Fibroblast of the aortic adventitia (primary cell): Measurements from ENCODE around the gene ATP2B3. TPM values are rescaled to one million over a fixed set of nuclear protein-coding genes. Genes with fewer than 3 reads are reported as not detected.

ENCODE experiments used
- DNase-seq: peaks from one replicate; pipeline ENCODE4 v3.0.0-alpha.2; 2010; ENCODE audit warnings: low read depth
- H3K4me3 ChIP-seq: 2 replicates; pipeline ENCODE4 v1.5.1; 2011; ENCODE audit warnings: low read depth, mild to moderate bottlenecking, control low read depth, low read length, moderate library complexity
- CTCF ChIP-seq: IDR thresholded peaks from 2 replicates; pipeline ENCODE4 v1.5.1; 2011; ENCODE audit warnings: mild to moderate bottlenecking, low read length, control low read depth, inconsistent platforms; ENCODE audit not compliant: insufficient read depth
- total RNA-seq: library from RNA; depleted of rRNA; stranded (reverse); fragments of >200 nt; gene quantifications from 2 replicates; pipeline ENCODE4 v1.2.3, GENCODE V29; 2012; ENCODE audit warnings: low replicate concordance

ATP2B3 gene
- total RNA-seq, 1 donor: not detected

GRCh38 chrX:153474266-153474665 lies 43.2 kb upstream of the ATP2B3 start:
- H3K4me3 ChIP-seq: no peak overlapping the region
- no peak for TF ChIP-seq CTCF
- no peak for DNase-seq

- TF ChIP-seq CTCF: no peak
- H3K4me3 ChIP-seq: peak overlapping the region; percentile 17
- peak; percentile 52 for DNase-seq
Measured at GRCh38 chrX:153474718-153475117, 42.7 kb upstream of the ATP2B3 start.

GRCh38 chrX:153475271-153475670 lies 42.2 kb upstream of the ATP2B3 start:
- DNase-seq: no peak
- H3K4me3 ChIP-seq: no peak overlapping the region
- TF ChIP-seq CTCF: no peak

GRCh38 chrX:153475751-153476281 lies 41.6 kb upstream of the ATP2B3 start:
- no peak for DNase-seq
- no peak for TF ChIP-seq CTCF
- no peak overlapping the region for H3K4me3 ChIP-seq

GRCh38 chrX:153476666-153477363 lies 40.6 kb upstream of the ATP2B3 start:
- peak; percentile 74 for DNase-seq
- no peak overlapping the region for H3K4me3 ChIP-seq
- TF ChIP-seq CTCF: no peak

- no peak for TF ChIP-seq CTCF
- no peak overlapping the region for H3K4me3 ChIP-seq
- DNase-seq: no peak
Measured at GRCh38 chrX:153477364-153477857, 40.0 kb upstream of the ATP2B3 start.
